ENCODE measurements around the gene CD22. TPM values are rescaled to one million over a fixed set of nuclear protein-coding genes. Genes with fewer than 3 reads are reported as not detected.

Gene CD22
- total and polyA plus RNA-seq, 8 donors: 0.32 to 2.1 (median 0.71) TPM

DNA sequence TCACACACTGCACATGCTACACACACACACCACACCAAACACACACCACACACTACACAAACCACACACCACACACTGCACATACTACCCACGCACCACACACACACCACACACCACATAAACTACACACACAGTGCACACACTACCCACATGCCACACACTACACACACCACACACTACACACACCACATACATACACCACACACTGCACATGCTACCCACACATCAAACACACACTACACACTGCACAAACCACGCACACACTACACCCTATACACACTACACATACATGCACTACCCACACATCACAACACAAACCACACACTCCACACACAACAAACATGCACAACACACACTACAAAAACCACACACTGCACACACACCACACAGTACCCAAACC lies 31.1 kb upstream of the CD22 start:
- TF ChIP-seq, protein P1, sequence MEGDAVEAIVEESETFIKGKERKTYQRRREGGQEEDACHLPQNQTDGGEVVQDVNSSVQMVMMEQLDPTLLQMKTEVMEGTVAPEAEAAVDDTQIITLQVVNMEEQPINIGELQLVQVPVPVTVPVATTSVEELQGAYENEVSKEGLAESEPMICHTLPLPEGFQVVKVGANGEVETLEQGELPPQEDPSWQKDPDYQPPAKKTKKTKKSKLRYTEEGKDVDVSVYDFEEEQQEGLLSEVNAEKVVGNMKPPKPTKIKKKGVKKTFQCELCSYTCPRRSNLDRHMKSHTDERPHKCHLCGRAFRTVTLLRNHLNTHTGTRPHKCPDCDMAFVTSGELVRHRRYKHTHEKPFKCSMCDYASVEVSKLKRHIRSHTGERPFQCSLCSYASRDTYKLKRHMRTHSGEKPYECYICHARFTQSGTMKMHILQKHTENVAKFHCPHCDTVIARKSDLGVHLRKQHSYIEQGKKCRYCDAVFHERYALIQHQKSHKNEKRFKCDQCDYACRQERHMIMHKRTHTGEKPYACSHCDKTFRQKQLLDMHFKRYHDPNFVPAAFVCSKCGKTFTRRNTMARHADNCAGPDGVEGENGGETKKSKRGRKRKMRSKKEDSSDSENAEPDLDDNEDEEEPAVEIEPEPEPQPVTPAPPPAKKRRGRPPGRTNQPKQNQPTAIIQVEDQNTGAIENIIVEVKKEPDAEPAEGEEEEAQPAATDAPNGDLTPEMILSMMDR (IDR thresholded peaks at IDR 0.05): no peak
- Histone ChIP-seq H3K27me3 (no peaks in the 10 kb centered on the region), H3K4me3 (no peak overlapping the region), H3K4me1 (no peaks in the 10 kb centered on the region), H3K36me3 (no peaks in the 10 kb centered on the region), H3K9me3 (no peaks in the 10 kb centered on the region), H3K27ac (no peak overlapping the region)
- WGBS, 2 donors: 90 to 93% methylated on average over 2 of the region's 2 CpGs
- ATAC-seq (no peak), DNase-seq (no peak), FAIRE-seq (no peak)
- intact Hi-C loops (cut with DNase I): no loop called here

DNA sequence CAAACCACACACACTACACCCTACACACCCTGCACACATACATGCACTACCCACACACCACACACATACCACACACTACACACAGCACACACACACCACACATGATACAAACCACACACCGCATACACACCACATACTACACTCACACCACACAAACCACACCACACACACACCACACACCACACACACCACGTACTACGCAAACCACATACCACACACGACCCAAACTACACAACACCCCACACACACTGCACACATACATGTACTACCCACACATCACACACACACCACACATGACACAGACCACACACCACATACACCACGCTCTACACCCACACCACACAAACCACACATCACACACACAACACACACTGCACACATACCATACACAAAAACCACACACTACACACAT lies 30.4 kb upstream of the CD22 start:
- intact Hi-C loops (cut with DNase I): no loop called here
- ATAC-seq (no peak), DNase-seq (no peak), FAIRE-seq (no peak)
- TF ChIP-seq, protein P1 (IDR thresholded peaks at IDR 0.05): no peak
- no peaks in the 10 kb centered on the region for H3K9me3 ChIP-seq
- H3K27ac ChIP-seq: no peak overlapping the region
- H3K36me3 ChIP-seq: no peaks in the 10 kb centered on the region
- no peaks in the 10 kb centered on the region for H3K27me3 ChIP-seq
- H3K4me3 ChIP-seq: no peak overlapping the region
- whole genome bisulfite sequencing, 2 donors: 90 to 95% methylated on average over 5 of the region's 5 CpGs
- H3K4me1 ChIP-seq: no peaks in the 10 kb centered on the region

DNA sequence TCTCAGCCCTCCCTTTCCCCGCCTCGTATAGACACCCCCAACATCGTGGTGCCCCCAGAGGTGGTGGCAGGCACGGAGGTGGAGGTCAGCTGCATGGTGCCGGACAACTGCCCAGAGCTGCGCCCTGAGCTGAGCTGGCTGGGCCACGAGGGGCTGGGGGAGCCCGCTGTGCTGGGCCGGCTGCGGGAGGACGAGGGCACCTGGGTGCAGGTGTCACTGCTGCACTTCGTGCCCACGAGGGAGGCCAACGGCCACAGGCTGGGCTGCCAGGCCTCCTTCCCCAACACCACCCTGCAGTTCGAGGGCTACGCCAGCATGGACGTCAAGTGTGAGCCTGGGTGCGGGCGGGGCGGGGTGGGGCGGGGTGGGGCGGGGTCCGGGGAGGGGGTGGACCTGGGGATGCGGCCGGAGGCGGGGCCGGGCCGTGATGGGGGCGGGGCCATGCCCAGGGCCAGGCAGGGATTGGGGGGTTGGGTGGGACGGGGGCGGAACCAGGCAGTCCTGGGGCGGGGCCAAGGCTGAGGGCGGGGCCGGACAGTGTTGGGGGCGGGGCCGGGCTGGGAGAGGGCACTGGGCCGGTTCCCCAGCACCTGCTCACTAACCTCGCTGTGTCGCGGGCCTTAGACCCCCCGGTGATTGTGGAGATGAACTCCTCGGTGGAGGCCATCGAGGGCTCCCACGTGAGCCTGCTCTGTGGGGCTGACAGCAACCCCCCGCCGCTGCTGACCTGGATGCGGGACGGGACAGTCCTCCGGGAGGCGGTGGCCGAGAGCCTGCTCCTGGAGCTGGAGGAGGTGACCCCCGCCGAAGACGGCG lies 29.3 kb upstream of the CD22 start:
- FAIRE-seq (no peak), ATAC-seq (peak in 2 of 4 donors; percentile 39 to 60), DNase-seq (no peak)
- TF ChIP-seq, protein P1 (IDR thresholded peaks at IDR 0.05): no peak
- no peaks in the 10 kb centered on the region for H3K27me3 ChIP-seq
- no peaks in the 10 kb centered on the region for H3K36me3 ChIP-seq
- 42 to 50% methylated on average over 39 to 49 of the region's 55 CpGs for WGBS, 2 donors
- H3K27ac ChIP-seq: no peak overlapping the region
- intact Hi-C loops (cut with DNase I): no loop called here
- H3K4me3 ChIP-seq: no peak overlapping the region
- H3K9me3 ChIP-seq: no peaks in the 10 kb centered on the region
- no peaks in the 10 kb centered on the region for H3K4me1 ChIP-seq

DNA sequence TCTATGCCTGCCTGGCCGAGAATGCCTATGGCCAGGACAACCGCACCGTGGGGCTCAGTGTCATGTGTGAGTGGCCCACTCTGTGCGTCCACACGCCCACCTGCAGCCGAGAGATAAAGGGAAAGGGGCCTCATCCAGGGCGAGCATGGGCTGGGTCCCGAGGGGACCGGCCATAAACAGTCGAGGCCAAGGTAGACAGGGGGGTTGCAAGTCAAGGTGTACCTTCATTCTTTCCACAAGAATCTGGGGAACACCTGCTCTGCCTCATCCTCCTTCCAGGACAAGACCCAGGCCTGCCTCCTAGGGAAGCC lies 28.7 kb upstream of the CD22 start:
- intact Hi-C loops (cut with DNase I): no loop called here
- Histone ChIP-seq H3K4me1 (no peaks in the 10 kb centered on the region), H3K4me3 (no peak overlapping the region), H3K36me3 (no peaks in the 10 kb centered on the region), H3K9me3 (no peaks in the 10 kb centered on the region), H3K27me3 (no peaks in the 10 kb centered on the region), H3K27ac (no peak overlapping the region)
- no peak for FAIRE-seq
- ATAC-seq: no peak
- 78 to 83% methylated on average over 10 of the region's 10 CpGs for WGBS, 2 donors
- DNase-seq: peak in 1 of 6 donors; percentile 0
- TF ChIP-seq, protein P1 (IDR thresholded peaks at IDR 0.05): no peak

DNA sequence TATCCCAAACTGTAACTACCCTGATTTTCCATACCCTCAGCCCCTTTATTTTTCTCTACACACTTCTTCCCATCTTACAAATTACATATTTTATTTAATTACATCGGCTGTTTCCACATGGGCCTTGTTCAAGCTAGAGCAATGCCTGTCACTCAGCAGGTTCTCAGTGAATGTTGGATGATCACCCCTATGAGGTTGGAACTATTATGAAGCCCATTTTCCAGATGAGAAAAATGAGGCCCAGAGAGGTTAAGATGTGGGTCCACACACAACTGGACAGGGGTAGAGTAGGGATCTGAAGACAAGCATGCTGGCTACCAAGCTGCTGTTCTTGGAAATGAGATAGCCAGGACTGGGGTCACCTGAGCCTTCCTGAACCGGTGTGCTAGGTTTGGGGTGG lies 27.0 kb upstream of the CD22 start:
- TF ChIP-seq, protein P1 (IDR thresholded peaks at IDR 0.05): no peak
- H3K36me3 ChIP-seq: no peaks in the 10 kb centered on the region
- ATAC-seq: no peak
- no peak for DNase-seq
- no peak overlapping the region for H3K27ac ChIP-seq
- no peak overlapping the region for H3K4me3 ChIP-seq
- H3K27me3 ChIP-seq: no peaks in the 10 kb centered on the region
- 88 to 93% methylated on average over 2 of the region's 2 CpGs for WGBS, 2 donors
- no peak for FAIRE-seq
- intact Hi-C loops (cut with DNase I): no loop called here
- H3K9me3 ChIP-seq: no peaks in the 10 kb centered on the region
- no peaks in the 10 kb centered on the region for H3K4me1 ChIP-seq

Measured in pancreas (tissue), 10 donors.